Mesendoderm (in vitro differentiated cells): ENCODE measurements around the gene HEMK1.

Source experiments
- DNase-seq: peaks from one replicate; pipeline ENCODE4 v3.0.0; 2013
- H2AK5ac ChIP-seq: 2 replicates; pipeline ENCODE4 v1.6.1; 2013; ENCODE audit warnings: low read length, inconsistent platforms
- H2BK120ac ChIP-seq: 2 replicates; pipeline ENCODE4 v1.6.1; 2013; ENCODE audit warnings: low read depth, mild to moderate bottlenecking, low read length, moderate library complexity, mixed read lengths
- H2BK15ac ChIP-seq: replicated peaks from 2 replicates; pipeline ENCODE4 v1.6.1; 2013; ENCODE audit warnings: low read depth, mild to moderate bottlenecking, moderate library complexity
- H2BK5ac ChIP-seq: 2 replicates; pipeline ENCODE4 v1.6.1; 2013; ENCODE audit warnings: low read length, inconsistent platforms
- H3K18ac ChIP-seq: 2 replicates; pipeline ENCODE4 v1.6.1; 2013; ENCODE audit warnings: mild to moderate bottlenecking, low read length, mixed read lengths
- H3K23ac ChIP-seq: one replicate; pipeline ENCODE4 v1.6.1; 2013; ENCODE audit warnings: low read length
- H3K27ac ChIP-seq: 2 replicates; pipeline ENCODE4 v1.5.1; 2013; ENCODE audit warnings: low read depth, mild to moderate bottlenecking, inconsistent platforms, low read length, moderate library complexity
- H3K27me3 ChIP-seq: 2 replicates; pipeline ENCODE4 v1.6.1; 2013; ENCODE audit warnings: low read length, control low read depth, mild to moderate bottlenecking, inconsistent platforms; ENCODE audit not compliant: insufficient read depth, poor library complexity
- H3K36me3 ChIP-seq: 2 replicates; pipeline ENCODE4 v1.6.1; 2013; ENCODE audit warnings: low read length, inconsistent platforms; ENCODE audit not compliant: control insufficient read depth, insufficient read depth
- H3K4ac ChIP-seq: one replicate; pipeline ENCODE4 v1.6.1; 2013; ENCODE audit warnings: low read depth, mild to moderate bottlenecking, low read length, moderate library complexity
- H3K4me1 ChIP-seq: 2 replicates; pipeline ENCODE4 v1.6.1; 2013; ENCODE audit warnings: low read depth, low read length, inconsistent platforms; ENCODE audit not compliant: control insufficient read depth
- H3K4me2 ChIP-seq: 2 replicates; pipeline ENCODE4 v1.6.1; 2013; ENCODE audit warnings: low read length
- H3K4me3 ChIP-seq: 2 replicates; pipeline ENCODE4 v1.5.1; 2013; ENCODE audit warnings: mild to moderate bottlenecking, low read length
- H3K56ac ChIP-seq: one replicate; pipeline ENCODE4 v1.6.1; 2013; ENCODE audit warnings: low read length
- H3K79me1 ChIP-seq: 2 replicates; pipeline ENCODE4 v1.6.1; 2013; ENCODE audit warnings: low read length, inconsistent platforms
- H3K79me2 ChIP-seq: 2 replicates; pipeline ENCODE4 v1.6.1; 2013; ENCODE audit warnings: mild to moderate bottlenecking, low read length; ENCODE audit not compliant: control insufficient read depth, insufficient read depth
- H3K9ac ChIP-seq: 2 replicates; pipeline ENCODE4 v1.6.1; 2013; ENCODE audit warnings: low read length, inconsistent platforms
- H4K5ac ChIP-seq: one replicate; pipeline ENCODE4 v1.6.1; 2013; ENCODE audit warnings: low read length
- H4K8ac ChIP-seq: one replicate; pipeline ENCODE4 v1.6.1; 2013; ENCODE audit warnings: low read depth, mild to moderate bottlenecking, control low read depth, low read length, moderate library complexity
- WGBS: extraction: QIAGEN DNeasy Blood & Tissue Kit; methylation state at CpG from one replicate; pipeline ENCODE4 v1.1.7; 2013; ENCODE audit warnings: low lambda C conversion rate, missing lambda C conversion rate; ENCODE audit not compliant: insufficient coverage; ENCODE audit errors: extremely low coverage; 5-methylcytosine and 5-hydroxymethylcytosine counted together

HEMK1 gene

DNA sequence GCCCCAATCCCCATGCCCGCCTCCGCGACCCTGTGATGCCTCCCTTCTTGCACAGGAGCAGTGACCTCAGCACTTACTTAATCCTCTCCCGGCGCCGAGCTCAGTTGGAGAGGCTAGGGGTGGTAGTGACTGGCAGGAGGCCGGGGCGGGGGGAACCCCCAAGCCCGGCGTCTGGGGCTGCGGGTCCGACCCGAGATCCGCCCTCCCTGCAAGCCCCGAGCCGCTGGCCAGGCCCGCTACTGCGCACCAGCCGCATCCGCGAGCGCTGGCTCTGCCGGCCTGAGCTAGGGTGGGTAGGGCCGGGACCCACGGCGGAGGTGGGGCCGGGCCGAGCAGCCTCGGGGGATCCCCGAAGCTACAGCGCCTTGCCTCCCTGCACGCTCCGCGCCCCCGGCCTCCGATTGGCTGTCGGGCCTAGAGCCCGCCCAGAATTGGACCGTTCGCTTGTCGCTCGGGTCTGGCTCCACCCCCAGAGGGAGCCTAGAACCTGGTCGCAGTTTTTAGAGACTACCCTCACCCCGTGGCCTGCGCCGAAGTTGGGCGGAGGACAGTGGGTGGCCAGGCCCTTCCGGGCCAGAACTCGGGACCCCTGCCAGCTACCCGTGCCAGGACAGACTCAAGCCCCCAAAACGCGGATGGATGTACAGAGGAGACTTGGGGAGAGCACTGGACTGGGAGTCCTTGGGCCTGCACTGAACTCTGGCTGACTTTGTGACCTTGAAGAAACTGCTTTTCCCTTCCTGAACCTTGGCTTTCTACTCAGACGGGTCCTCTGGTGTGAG, 1.7 kb upstream of the HEMK1 start, which contains the start of gene C3orf18:
C3orf18 (minus strand) TSS at position 362 of the 782 bp plus-strand sequence. CDS start 2,048 bp downstream, outside the sequence.
- peak; percentile 85 for DNase-seq
- H3K79me1 ChIP-seq, result no peaks in the 10 kb centered on the region
- H3K56ac ChIP-seq, result peak within 1 kb of the TSS; percentile 90
- no CpG with 5 or more reads among the region's 53 CpGs for WGBS
- H2AK5ac ChIP-seq, result no peak within 1 kb of the TSS
- H3K4me3 ChIP-seq, result peak within 1 kb of the TSS; percentile 48
- H3K18ac ChIP-seq, result peak within 1 kb of the TSS; percentile 62
- H4K5ac ChIP-seq, result no peak within 1 kb of the TSS
- H3K27me3 ChIP-seq, result peaks cover 3% of the 10 kb centered on the region
- peaks cover 2% of the 10 kb centered on the region for H3K4me1 ChIP-seq
- no peaks in the 10 kb centered on the region for H3K79me2 ChIP-seq
- no peak within 1 kb of the TSS for H2BK120ac ChIP-seq
- no peak within 1 kb of the TSS for H4K8ac ChIP-seq
- peak within 1 kb of the TSS; percentile 59 for H3K23ac ChIP-seq
- no peak within 1 kb of the TSS for H2BK5ac ChIP-seq
- H3K4me2 ChIP-seq, result peak within 1 kb of the TSS; percentile 54
- H3K4ac ChIP-seq, result peak within 1 kb of the TSS; percentile 59
- peak within 1 kb of the TSS; percentile 62 for H3K9ac ChIP-seq
- no peak within 1 kb of the TSS for H3K27ac ChIP-seq
- H3K36me3 ChIP-seq, result no peaks in the 10 kb centered on the region
- H2BK15ac ChIP-seq, result no peak within 1 kb of the TSS

DNA sequence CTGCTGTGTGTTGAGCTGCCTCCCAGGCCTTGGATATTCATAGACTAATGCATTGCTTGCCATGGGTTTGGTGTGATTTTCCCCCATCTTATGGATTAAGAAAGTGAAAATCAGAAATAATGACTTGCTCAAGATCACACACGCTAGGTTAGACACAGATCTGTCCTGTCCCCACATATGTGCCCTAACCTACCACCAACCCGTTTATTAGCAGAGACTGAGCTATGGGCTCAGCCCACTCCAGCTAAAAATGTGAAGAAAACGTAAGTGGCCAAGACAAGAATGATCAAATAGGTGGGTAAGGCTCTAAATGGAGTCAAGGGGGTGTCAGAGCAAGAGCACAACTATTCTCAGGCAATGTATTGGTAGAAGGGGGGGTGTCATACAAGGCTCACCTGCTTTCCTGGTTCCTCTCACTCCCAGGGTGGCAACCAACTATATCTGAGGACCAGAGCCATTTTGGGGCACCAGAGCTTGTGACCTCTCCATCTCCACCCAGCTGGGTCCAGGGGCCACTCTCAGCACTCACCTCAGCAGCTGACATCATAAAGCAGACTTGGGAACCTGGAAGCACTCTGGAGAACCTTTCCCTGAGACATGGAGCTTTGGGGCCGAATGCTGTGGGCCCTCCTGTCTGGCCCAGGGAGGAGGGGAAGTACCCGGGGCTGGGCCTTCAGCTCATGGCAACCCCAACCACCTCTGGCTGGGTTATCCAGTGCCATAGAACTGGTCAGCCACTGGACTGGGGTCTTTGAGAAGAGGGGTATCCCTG, 1.4 kb downstream of the HEMK1 start:
- DNase-seq, result no peak
- Histone ChIP-seq H4K8ac (no peak overlapping the region), H3K4me1 (peaks cover 2% of the 10 kb centered on the region), H3K36me3 (no peaks in the 10 kb centered on the region), H3K27me3 (peaks cover 3% of the 10 kb centered on the region), H3K4ac (no peak overlapping the region), H3K79me1 (no peaks in the 10 kb centered on the region), H2AK5ac (no peak overlapping the region), H3K23ac (no peak overlapping the region), H2BK15ac (no peak overlapping the region), H4K5ac (no peak overlapping the region), H3K18ac (no peak overlapping the region), H3K56ac (no peak overlapping the region), H3K4me2 (no peak overlapping the region), H2BK120ac (no peak overlapping the region), H3K9ac (no peak overlapping the region), H3K79me2 (no peaks in the 10 kb centered on the region), H3K27ac (no peak overlapping the region), H3K4me3 (no peak overlapping the region), H2BK5ac (no peak overlapping the region)
- WGBS, result no CpG with 5 or more reads among the region's 5 CpGs

DNA sequence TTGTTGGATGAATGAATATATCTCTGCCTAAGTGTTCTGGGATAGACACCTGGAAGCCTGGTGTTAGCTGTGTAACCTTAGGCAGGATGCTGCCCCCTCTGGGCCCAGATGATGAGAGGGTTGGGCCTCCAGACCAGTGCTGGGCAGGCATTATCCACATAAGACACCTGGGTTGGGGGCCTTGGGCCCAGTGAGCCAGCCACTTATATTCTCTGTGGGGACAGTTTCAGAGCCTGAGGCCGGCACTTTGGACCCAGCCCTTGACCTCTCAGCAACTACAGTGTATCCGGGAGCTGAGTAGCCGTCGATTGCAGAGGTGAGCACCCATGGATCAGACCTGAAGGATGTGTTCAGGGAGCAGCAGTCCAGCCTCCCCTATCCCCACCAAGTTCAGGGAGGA, 2.2 kb downstream of the HEMK1 start:
- no peak overlapping the region for H3K9ac ChIP-seq
- no peak for DNase-seq
- no peak overlapping the region for H3K4ac ChIP-seq
- peaks cover 2% of the 10 kb centered on the region for H3K4me1 ChIP-seq
- no peak overlapping the region for H2AK5ac ChIP-seq
- H3K23ac ChIP-seq, result no peak overlapping the region
- H4K5ac ChIP-seq, result no peak overlapping the region
- H3K79me1 ChIP-seq, result no peaks in the 10 kb centered on the region
- H3K27ac ChIP-seq, result no peak overlapping the region
- no peak overlapping the region for H3K56ac ChIP-seq
- no peak overlapping the region for H3K4me3 ChIP-seq
- H3K4me2 ChIP-seq, result no peak overlapping the region
- no peaks in the 10 kb centered on the region for H3K79me2 ChIP-seq
- H4K8ac ChIP-seq, result no peak overlapping the region
- no peak overlapping the region for H3K18ac ChIP-seq
- H3K27me3 ChIP-seq, result peaks cover 3% of the 10 kb centered on the region
- no CpG with 5 or more reads among the region's 4 CpGs for WGBS
- no peak overlapping the region for H2BK5ac ChIP-seq
- no peaks in the 10 kb centered on the region for H3K36me3 ChIP-seq
- no peak overlapping the region for H2BK15ac ChIP-seq
- H2BK120ac ChIP-seq, result no peak overlapping the region

DNA sequence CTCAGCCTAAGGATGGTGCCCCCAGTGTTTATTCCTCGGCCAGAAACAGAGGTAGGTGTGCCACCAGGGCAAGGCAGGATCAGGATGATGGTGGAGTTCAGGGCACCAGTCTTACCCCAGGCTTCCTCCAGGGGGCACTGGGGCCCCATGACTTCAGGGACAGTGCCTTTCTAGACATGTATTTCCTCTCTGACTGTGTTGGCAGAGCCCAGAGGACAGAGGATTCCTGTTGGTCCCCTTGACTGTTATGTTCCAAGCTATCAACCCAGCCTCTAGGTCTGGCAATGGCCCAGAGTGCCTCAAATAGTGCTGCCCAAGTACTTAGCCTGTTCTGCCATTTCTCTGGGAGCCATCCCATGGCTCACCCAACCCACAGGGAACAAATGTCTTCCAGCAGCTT, 2.8 kb downstream of the HEMK1 start:
- H3K36me3 ChIP-seq, result no peaks in the 10 kb centered on the region
- H3K18ac ChIP-seq, result no peak overlapping the region
- H3K4me1 ChIP-seq, result peaks cover 2% of the 10 kb centered on the region
- no peak overlapping the region for H3K27ac ChIP-seq
- no CpG with 5 or more reads among the region's 1 CpG for WGBS
- H2BK5ac ChIP-seq, result no peak overlapping the region
- no peak overlapping the region for H3K4ac ChIP-seq
- no peak overlapping the region for H3K4me2 ChIP-seq
- peak; percentile 72 for DNase-seq
- H4K8ac ChIP-seq, result no peak overlapping the region
- H3K27me3 ChIP-seq, result no peaks in the 10 kb centered on the region
- no peaks in the 10 kb centered on the region for H3K79me2 ChIP-seq
- H3K23ac ChIP-seq, result no peak overlapping the region
- H2BK120ac ChIP-seq, result no peak overlapping the region
- no peak overlapping the region for H3K4me3 ChIP-seq
- H2AK5ac ChIP-seq, result no peak overlapping the region
- no peak overlapping the region for H3K56ac ChIP-seq
- H3K79me1 ChIP-seq, result no peaks in the 10 kb centered on the region
- no peak overlapping the region for H4K5ac ChIP-seq
- H2BK15ac ChIP-seq, result no peak overlapping the region
- no peak overlapping the region for H3K9ac ChIP-seq

DNA sequence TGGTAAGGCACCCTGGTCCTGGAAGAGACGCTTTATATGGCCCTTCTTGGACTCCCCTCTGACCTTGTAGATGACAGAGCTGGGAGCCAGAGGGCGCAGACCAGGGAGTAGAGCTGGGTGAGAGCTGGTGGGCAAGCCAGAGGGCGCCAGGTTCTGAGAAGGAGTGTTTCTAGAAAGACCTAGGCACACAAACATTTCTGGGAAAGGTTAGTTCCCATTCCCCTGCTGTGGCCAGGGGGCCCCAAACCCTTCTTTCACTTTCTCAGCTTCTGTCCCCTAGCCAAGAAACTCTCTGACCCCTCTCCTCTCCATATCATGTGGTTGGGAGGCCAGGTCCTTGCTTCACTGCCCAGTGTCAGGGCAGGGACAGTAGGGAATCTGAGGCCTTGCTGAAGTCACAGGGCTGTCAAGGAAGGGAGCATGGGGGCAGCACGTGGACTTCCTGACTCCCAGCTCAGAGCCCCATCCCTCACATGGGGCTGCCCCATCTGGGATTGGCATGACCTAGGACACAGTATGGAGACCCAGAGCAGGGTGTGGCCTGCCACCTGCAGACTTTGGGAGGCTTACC, 3.6 kb downstream of the HEMK1 start:
- H3K27ac ChIP-seq, result no peak overlapping the region
- no peak overlapping the region for H3K18ac ChIP-seq
- H3K27me3 ChIP-seq, result no peaks in the 10 kb centered on the region
- no peak overlapping the region for H3K4me3 ChIP-seq
- H3K23ac ChIP-seq, result no peak overlapping the region
- peaks cover 1% of the 10 kb centered on the region for H3K4me1 ChIP-seq
- no peak overlapping the region for H4K5ac ChIP-seq
- H2BK15ac ChIP-seq, result no peak overlapping the region
- no peak overlapping the region for H3K56ac ChIP-seq
- H3K36me3 ChIP-seq, result no peaks in the 10 kb centered on the region
- no peak overlapping the region for H2AK5ac ChIP-seq
- no peak overlapping the region for H4K8ac ChIP-seq
- no peaks in the 10 kb centered on the region for H3K79me1 ChIP-seq
- no peak overlapping the region for H3K9ac ChIP-seq
- H2BK5ac ChIP-seq, result no peak overlapping the region
- no peak overlapping the region for H2BK120ac ChIP-seq
- WGBS, result no CpG with 5 or more reads among the region's 4 CpGs
- no peaks in the 10 kb centered on the region for H3K79me2 ChIP-seq
- H3K4ac ChIP-seq, result no peak overlapping the region
- no peak for DNase-seq
- H3K4me2 ChIP-seq, result no peak overlapping the region
